GM12878 (cell line): ENCODE data around the gene ASIC3. TPM values are rescaled to one million over a fixed set of nuclear protein-coding genes. Genes with fewer than 3 reads are reported as not detected.

Experiments
- ATAC-seq: fragments of 200-7000 bp; cut with Tn5 transposase; 3 replicates; pipeline ENCODE4 v1.9.1; 2020; ENCODE audit warnings: mild to moderate bottlenecking, moderate library complexity
- BruUV-seq: library from RNA; stranded (reverse); fragments of 400-500 nt; replicated peaks from 2 replicates; lab custom pipeline; 2021; lab: Mats Ljungman, UMichigan
- CTCF ChIA-PET: fragments of 300-600 bp; sonication (Branson Sonifier 250); formaldehyde crosslinking; extraction: SDS; loops from one replicate; lab custom pipeline; 2021; ENCODE audit warnings: inconsistent platforms; lab: Yijun Ruan, JAX
- POLR2A ChIA-PET: fragments of 350-600 bp; formaldehyde crosslinking; extraction: SDS; loops from one replicate; lab custom pipeline; 2021; ENCODE audit warnings: inconsistent platforms; lab: Charles Lee
- RAD21 ChIA-PET: fragments of 300-600 bp; sonication (Branson Sonifier 250); formaldehyde crosslinking; loops from one replicate; lab custom pipeline; 2023; ENCODE audit warnings: antibody characterized with exemption; ENCODE audit not compliant: unreplicated experiment; lab: Charles Lee
- SMC1A ChIA-PET: fragments of 300-600 bp; sonication (Branson Sonifier 250); formaldehyde crosslinking; loops from one replicate; lab custom pipeline; 2023; ENCODE audit not compliant: unreplicated experiment, uncharacterized antibody; lab: Charles Lee
- DNase-seq: peaks from one replicate; pipeline ENCODE4 v3.0.0-alpha.2; 2011; ENCODE audit warnings: low read depth, low spot score
- FAIRE-seq: peaks from 3 replicates; lab custom pipeline; 2011; peaks lifted over from hg19 to GRCh38; lab: Jason Lieb, UNC
- H2AFZ ChIP-seq: 2 replicates; pipeline ENCODE4 v1.6.0; 2011; ENCODE audit warnings: low read depth, low read length, control low read depth; ENCODE audit not compliant: control insufficient read depth
- H3K27ac ChIP-seq: 2 replicates; pipeline ENCODE4 v1.5.1; 2011; ENCODE audit warnings: control low read depth; ENCODE audit not compliant: control insufficient read depth, insufficient read depth
- H3K27me3 ChIP-seq, 2 experiments: replicated peaks in 1 of 2; 2 replicates each; pipeline versions ENCODE4 v1.6.0 to v1.6.1; 2011; ENCODE audit warnings: low read length in 1 of 2; ENCODE audit not compliant: control insufficient read depth in 2 of 2, insufficient read depth in 2 of 2
- H3K36me3 ChIP-seq, 2 experiments: 2 replicates each; pipeline ENCODE4 v1.5.1; 2011; ENCODE audit warnings: low read length in 1 of 2; ENCODE audit not compliant: control insufficient read depth in 2 of 2, insufficient read depth in 2 of 2
- H3K4me1 ChIP-seq: 2 replicates; pipeline ENCODE4 v1.6.1; 2011; ENCODE audit warnings: mild to moderate bottlenecking, low read length, moderate library complexity, mixed read lengths; ENCODE audit not compliant: control insufficient read depth, insufficient read depth
- H3K4me2 ChIP-seq: 2 replicates; pipeline ENCODE4 v1.6.0; 2011; ENCODE audit warnings: control low read depth; ENCODE audit not compliant: control insufficient read depth, insufficient read depth
- H3K4me3 ChIP-seq: fragments of 200-600 bp; sonication (generic); 2 replicates; pipeline ENCODE4 v1.5.1; 2016
- H3K79me2 ChIP-seq: 2 replicates; pipeline ENCODE4 v1.6.0; 2011; ENCODE audit warnings: low read length; ENCODE audit not compliant: control insufficient read depth, insufficient read depth
- H3K9ac ChIP-seq: 2 replicates; pipeline ENCODE4 v1.8.0; 2011; ENCODE audit warnings: low read length, control low read depth, mixed read lengths; ENCODE audit not compliant: control insufficient read depth, insufficient read depth
- H3K9me3 ChIP-seq: replicated peaks from 3 replicates; pipeline ENCODE4 v1.5.1; 2011; ENCODE audit warnings: mild to moderate bottlenecking, low read length; ENCODE audit not compliant: control insufficient read depth, insufficient read depth
- H4K20me1 ChIP-seq: 2 replicates; pipeline ENCODE4 v1.6.0; 2011; ENCODE audit not compliant: control insufficient read depth, insufficient read depth
- BCL11A ChIP-seq: IDR thresholded peaks from 2 replicates; pipeline ENCODE4 v1.6.1; 2011; ENCODE audit warnings: low read depth, low read length
- BRCA1 ChIP-seq: IDR thresholded peaks from 2 replicates; pipeline ENCODE4 v1.6.1; 2011; ENCODE audit warnings: low read depth, low read length, improper control_type of control experiment
- FOXM1 ChIP-seq: IDR thresholded peaks from 2 replicates; pipeline ENCODE4 v1.6.1; 2012; ENCODE audit warnings: low read depth, mild to moderate bottlenecking, inconsistent platforms, low read length, moderate library complexity
- GABPA ChIP-seq: IDR thresholded peaks from 2 replicates; pipeline ENCODE4 v1.6.1; 2014; ENCODE audit warnings: antibody characterized with exemption, low read depth, mild to moderate bottlenecking, inconsistent platforms
- PML ChIP-seq: IDR thresholded peaks from 2 replicates; pipeline ENCODE4 v1.6.1; 2012; ENCODE audit warnings: low read length, inconsistent platforms
- RAD21 ChIP-seq: IDR thresholded peaks from 2 replicates; pipeline ENCODE4 v1.6.1; 2011; ENCODE audit warnings: mild to moderate bottlenecking, low read depth, low read length, moderate library complexity; ENCODE audit not compliant: insufficient read depth
- RFX5 ChIP-seq: IDR thresholded peaks from 2 replicates; pipeline ENCODE4 v1.6.1; 2011; ENCODE audit warnings: low read depth, low read length, improper control_type of control experiment
- WGBS: methylation state at CpG from one replicate; pipeline ENCODE4 v1.1.6; 2016; ENCODE audit warnings: low lambda C conversion rate; ENCODE audit not compliant: insufficient replicate concordance, insufficient coverage; ENCODE audit errors: missing lambda C conversion rate; 5-methylcytosine and 5-hydroxymethylcytosine counted together
- in situ Hi-C: fragments of 300-500 bp; cut with MboI; formaldehyde crosslinking; loops from 9 replicates; pipeline ENCODE4 v1.14.3; 2018; ENCODE audit warnings: mixed read lengths
- intact Hi-C: fragments of 100-400 bp; cut with micrococcal nuclease; formaldehyde crosslinking; loops from one replicate; pipeline ENCODE4 v1.14.2; 2022; ENCODE audit not compliant: unreplicated experiment
- polyA plus RNA-seq, 11 experiments: library from polyadenylated mRNA; depleted of rRNA in 4 of 11; unstranded in 6 of 11; stranded (reverse) in 5 of 11; fragments of >200 nt; fragmentation: Nextera tagmentation in 4 of 11; fragmentation: Illumina TruSeq in 1 of 11; extraction: Ambion mirVana in 4 of 11; extraction: Trizol in 1 of 11; gene quantifications; 1 replicate in 1 of 11; 2 replicates in 10 of 11; pipeline versions ENCODE4 v1.2.1 to v1.2.3, GENCODE V29; 2011 to 2016; ENCODE audit warnings: inconsistent platforms in 2 of 11, missing spikeins in 2 of 11, low read depth in 1 of 11
- total RNA-seq, 4 experiments: library from RNA; depleted of rRNA in 3 of 4; stranded (reverse); fragments of >200 nt in 3 of 4; fragmentation: Illumina TruSeq in 1 of 4; extraction: Trizol in 1 of 4; gene quantifications; 2 replicates each; pipeline versions ENCODE4 v1.2.1 to v1.2.3, GENCODE V29; 2013 to 2021
- TF ChIP-seq, protein P1 (sequence below): fragments of 450-650 bp; IDR thresholded peaks from 2 replicates; pipeline ENCODE4 v1.6.1; 2018; ENCODE audit warnings: borderline replicate concordance, mild to moderate bottlenecking; ENCODE audit not compliant: partially characterized antibody

The ASIC3 gene
- total and polyA plus RNA-seq, 10 of the 15 experiments (the other 5 are each of a cell fraction or from before 2014, with no cell fraction given), result 0.07 to 1.0 (median 0.44) TPM; not detected in 4

DNA sequence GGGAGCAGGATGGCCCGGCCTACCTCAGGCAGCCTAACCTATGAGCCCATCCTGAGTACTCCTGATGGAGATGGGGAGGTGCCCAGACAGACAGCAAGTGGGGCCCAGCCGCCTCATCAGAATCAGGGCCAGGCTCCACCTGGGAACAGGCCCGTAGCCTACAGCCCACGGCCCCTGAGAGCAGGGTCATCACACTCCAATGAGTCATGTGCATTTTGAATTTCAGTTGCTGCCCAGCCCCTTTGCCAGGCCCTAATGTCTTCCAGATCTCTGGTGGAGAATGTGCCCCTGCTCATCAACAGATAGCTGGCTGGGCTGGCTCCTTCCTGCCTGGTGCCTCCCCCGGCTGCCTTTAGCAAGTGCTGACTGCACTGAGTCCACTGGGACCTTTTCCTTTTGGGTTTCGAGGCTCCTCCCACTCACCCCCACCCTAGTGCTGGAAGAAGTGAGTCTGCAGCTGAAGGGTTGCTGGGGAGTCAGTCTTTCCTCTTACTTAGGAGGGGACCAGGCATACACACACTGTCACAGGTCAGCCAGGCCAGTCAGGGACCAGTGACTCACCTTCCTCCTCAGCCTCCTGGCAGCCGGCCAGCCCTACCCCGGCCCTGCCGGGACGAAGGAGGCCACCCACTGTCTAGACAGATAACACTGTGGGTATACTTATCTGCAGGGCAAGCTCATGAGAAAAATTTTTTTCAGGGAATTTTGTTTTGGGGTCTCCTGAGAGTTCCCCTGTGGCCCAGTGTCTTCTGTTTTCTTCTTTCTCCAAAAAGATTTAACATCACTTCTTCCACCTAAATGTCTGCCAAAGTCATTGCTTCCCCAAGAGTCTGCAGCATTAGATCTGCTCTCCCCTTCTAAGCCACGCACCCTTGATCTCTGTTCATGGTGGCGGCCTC lies 9.1 kb upstream of the ASIC3 start:
- POLR2A ChIA-PET, result interaction anchor here (0.6 kb wide), 1 partner anchor 51 kb away, joined by 4 read pairs; no protein-coding TSS in a partner anchor
- no peak overlapping the region for H3K9ac ChIP-seq
- no peaks in the 10 kb centered on the region for H3K79me2 ChIP-seq
- BruUV-seq, result no TSS peak
- WGBS, result 63% methylated on average over 12 of the region's 12 CpGs
- H3K27me3 ChIP-seq, result no peaks in the 10 kb centered on the region
- no peak overlapping the region for H3K4me3 ChIP-seq
- CTCF ChIA-PET, result interaction anchor here (1.2 kb wide), 1 partner anchor 10 kb away, joined by 3 read pairs; no protein-coding TSS in a partner anchor
- no peak overlapping the region for H3K4me2 ChIP-seq
- intact Hi-C loops, result no loop called here
- RAD21 ChIA-PET, result no interaction called here
- SMC1A ChIA-PET, result no interaction called here
- H4K20me1 ChIP-seq, result no peaks in the 10 kb centered on the region
- no peaks in the 10 kb centered on the region for H3K9me3 ChIP-seq
- DNase-seq (no peak), FAIRE-seq (no peak)
- no peak overlapping the region for H3K27ac ChIP-seq
- H3K4me1 ChIP-seq, result no peaks in the 10 kb centered on the region
- no peak overlapping the region for H2AFZ ChIP-seq
- H3K36me3 ChIP-seq, result no peaks in the 10 kb centered on the region; a peak in 1 of 4 replicates
- in situ Hi-C loops, result no loop called here
- no peak for TF ChIP-seq BCL11A
- TF ChIP-seq BRCA1, result no peak
- no peak for TF ChIP-seq RAD21
- TF ChIP-seq, protein P1, sequence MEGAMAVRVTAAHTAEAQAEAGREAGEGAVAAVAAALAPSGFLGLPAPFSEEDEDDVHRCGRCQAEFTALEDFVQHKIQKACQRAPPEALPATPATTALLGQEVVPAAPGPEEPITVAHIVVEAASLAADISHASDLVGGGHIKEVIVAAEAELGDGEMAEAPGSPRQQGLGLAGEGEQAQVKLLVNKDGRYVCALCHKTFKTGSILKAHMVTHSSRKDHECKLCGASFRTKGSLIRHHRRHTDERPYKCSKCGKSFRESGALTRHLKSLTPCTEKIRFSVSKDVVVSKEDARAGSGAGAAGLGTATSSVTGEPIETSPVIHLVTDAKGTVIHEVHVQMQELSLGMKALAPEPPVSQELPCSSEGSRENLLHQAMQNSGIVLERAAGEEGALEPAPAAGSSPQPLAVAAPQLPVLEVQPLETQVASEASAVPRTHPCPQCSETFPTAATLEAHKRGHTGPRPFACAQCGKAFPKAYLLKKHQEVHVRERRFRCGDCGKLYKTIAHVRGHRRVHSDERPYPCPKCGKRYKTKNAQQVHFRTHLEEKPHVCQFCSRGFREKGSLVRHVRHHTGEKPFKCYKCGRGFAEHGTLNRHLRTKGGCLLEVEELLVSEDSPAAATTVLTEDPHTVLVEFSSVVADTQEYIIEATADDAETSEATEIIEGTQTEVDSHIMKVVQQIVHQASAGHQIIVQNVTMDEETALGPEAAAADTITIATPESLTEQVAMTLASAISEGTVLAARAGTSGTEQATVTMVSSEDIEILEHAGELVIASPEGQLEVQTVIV, result no peak
- TF ChIP-seq RFX5, result no peak
- TF ChIP-seq GABPA, result no peak
- no peak for TF ChIP-seq FOXM1
- no peak for TF ChIP-seq PML
- TF ChIP-seq, all 136 proteins: peak for 0
- ATAC-seq, result peak; percentile 78
